ELF-1 (cell line): Measurements from ENCODE around the gene RAB11FIP4.
A peak's percentile ranks its signal among the peaks of the same experiment; 100 is the strongest.

Experiments used
- DNase-seq: peaks from one replicate; pipeline ENCODE4 v3.0.0-alpha.2; 2016; ENCODE audit warnings: low read depth, low spot score

The RAB11FIP4 gene

GRCh38 chr17:31386542-31387075 is 4.9 kb upstream of the RAB11FIP4 start:
- no peak for DNase-seq

GRCh38 chr17:31387438-31387837 is 4.0 kb upstream of the RAB11FIP4 start:
- no peak for DNase-seq

- DNase-seq, result no peak
Measured at GRCh38 chr17:31388351-31388750, 3.1 kb upstream of the RAB11FIP4 start.

- DNase-seq, result peak; percentile 75
Measured at GRCh38 chr17:31388770-31389656, 2.5 kb upstream of the RAB11FIP4 start.

GRCh38 chr17:31389657-31390381 is 1.7 kb upstream of the RAB11FIP4 start:
- DNase-seq, result peak; percentile 31

GRCh38 chr17:31390426-31390747 is 1.1 kb upstream of the RAB11FIP4 start:
- no peak for DNase-seq

- DNase-seq, result peak; percentile 59
Measured at GRCh38 chr17:31390748-31391495, 553 bp upstream of the RAB11FIP4 start.

GRCh38 chr17:31392002-31392855 is 754 bp downstream of the RAB11FIP4 start:
- no peak for DNase-seq

- DNase-seq, result no peak
Measured at GRCh38 chr17:31392856-31393748, 1.6 kb downstream of the RAB11FIP4 start.

- DNase-seq, result no peak
Measured at GRCh38 chr17:31393749-31394146, 2.3 kb downstream of the RAB11FIP4 start.

GRCh38 chr17:31394544-31394943 is 3.1 kb downstream of the RAB11FIP4 start:
- DNase-seq, result peak; percentile 67

- no peak for DNase-seq
Measured at GRCh38 chr17:31397256-31397939, 5.9 kb downstream of the RAB11FIP4 start.

- no peak for DNase-seq
Measured at GRCh38 chr17:31398381-31399311, 7.2 kb downstream of the RAB11FIP4 start.

GRCh38 chr17:31400481-31400950 is 9.0 kb downstream of the RAB11FIP4 start:
- DNase-seq, result no peak

- no peak for DNase-seq
Measured at GRCh38 chr17:31401456-31402254, 10.2 kb downstream of the RAB11FIP4 start.

GRCh38 chr17:31404028-31404949 is 12.8 kb downstream of the RAB11FIP4 start:
- no peak for DNase-seq
